IPS-20b (cell line): ENCODE measurements around the gene SLC46A1.

Experiments used
- H3K27ac ChIP-seq: one replicate; pipeline ENCODE4 v1.5.1; 2013; ENCODE audit warnings: low read length
- H3K27me3 ChIP-seq: 2 replicates; pipeline ENCODE4 v1.6.1; 2013; ENCODE audit warnings: mild to moderate bottlenecking, low read length, inconsistent platforms; ENCODE audit not compliant: insufficient read depth
- H3K36me3 ChIP-seq: 2 replicates; pipeline ENCODE4 v1.6.1; 2013; ENCODE audit warnings: low read depth, mild to moderate bottlenecking, inconsistent platforms, low read length, moderate library complexity; ENCODE audit not compliant: insufficient read depth
- H3K4me1 ChIP-seq: 2 replicates; pipeline ENCODE4 v1.6.1; 2013; ENCODE audit warnings: mild to moderate bottlenecking, control low read depth, inconsistent platforms, low read length, moderate library complexity; ENCODE audit not compliant: insufficient read depth
- H3K4me3 ChIP-seq: 2 replicates; pipeline ENCODE4 v1.5.1; 2013; ENCODE audit warnings: mild to moderate bottlenecking, low read length, inconsistent platforms
- H3K9ac ChIP-seq: 2 replicates; pipeline ENCODE4 v1.6.1; 2013; ENCODE audit warnings: low read depth, mild to moderate bottlenecking, inconsistent platforms, low read length, moderate library complexity
- H3K9me3 ChIP-seq: 2 replicates; pipeline ENCODE4 v1.6.1; 2013; ENCODE audit warnings: mild to moderate bottlenecking, low read depth, low read length, inconsistent platforms; ENCODE audit not compliant: insufficient read depth

The SLC46A1 gene

DNA sequence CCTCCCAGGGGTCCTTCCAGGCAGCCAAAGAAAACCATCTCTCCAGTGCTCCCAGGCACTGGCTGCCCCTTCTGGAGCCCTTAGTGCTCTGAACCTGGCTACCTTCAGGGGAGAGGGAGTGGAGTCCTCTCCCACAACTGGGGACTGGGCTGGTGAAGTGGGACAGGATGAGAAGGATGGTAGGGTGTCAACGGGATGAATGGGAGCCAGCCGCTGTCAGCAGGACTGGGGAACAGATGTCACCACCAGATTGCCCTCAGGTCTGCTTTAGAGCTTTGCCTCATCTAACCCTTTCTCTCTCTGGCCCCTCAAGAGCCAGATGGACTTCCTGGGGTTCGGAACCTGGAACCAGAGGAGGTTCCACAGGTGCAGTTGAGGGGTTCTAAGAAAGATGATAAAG is 40.5 kb downstream of the SLC46A1 start:
- H3K4me1 ChIP-seq = peaks cover 2% of the 10 kb centered on the region; the same call in 1 of the 2 replicates
- no peaks in the 10 kb centered on the region for H3K27me3 ChIP-seq
- H3K27ac ChIP-seq = no peak overlapping the region
- H3K4me3 ChIP-seq = no peak overlapping the region
- H3K9me3 ChIP-seq = no peaks in the 10 kb centered on the region
- H3K9ac ChIP-seq = no peak overlapping the region
- H3K36me3 ChIP-seq = peaks cover 18% of the 10 kb centered on the region

DNA sequence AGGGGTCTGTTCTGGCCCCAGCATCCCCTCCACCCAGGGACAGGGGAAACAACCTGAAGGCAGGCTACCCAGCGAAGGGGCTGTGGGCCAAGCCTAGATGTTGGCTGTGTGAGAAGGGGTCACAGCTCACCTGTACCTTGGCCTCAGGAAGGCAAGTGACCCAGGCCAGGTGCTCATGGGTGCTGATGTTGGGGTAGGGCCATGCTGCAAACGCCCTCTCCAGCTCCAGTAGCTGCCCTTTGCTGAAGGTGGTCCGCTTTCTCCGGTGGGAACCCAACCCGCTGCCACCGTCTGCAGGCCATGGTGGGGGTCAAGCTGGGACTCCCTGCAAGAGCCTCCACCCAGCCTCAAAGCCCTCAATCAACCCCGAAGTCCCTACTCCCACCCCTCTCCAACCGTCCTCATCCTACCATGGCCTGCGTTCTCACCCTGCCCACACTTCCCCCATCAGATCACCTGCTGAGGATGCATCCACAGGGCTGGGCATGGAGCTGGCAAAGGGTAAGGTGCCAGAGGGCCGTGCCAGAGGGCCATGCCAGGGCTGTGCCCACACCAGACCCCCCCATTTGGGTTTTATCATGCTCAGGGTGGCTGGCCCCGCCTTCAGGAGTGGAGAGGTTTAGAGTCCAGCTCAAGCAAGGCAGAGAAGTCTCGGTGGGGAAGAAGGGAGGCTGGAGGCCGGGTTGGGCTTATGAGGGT is 41.2 kb downstream of the SLC46A1 start, which contains the start of gene SEBOX:
Gene SEBOX, minus strand, starts transcription at position 535 of the 699 bp plus-strand sequence. Its CDS starts 48 bp downstream, at position 487.
- no peak within 1 kb of the TSS for H3K9ac ChIP-seq
- H3K27me3 ChIP-seq = no peaks in the 10 kb centered on the region
- no peaks in the 10 kb centered on the region for H3K4me1 ChIP-seq
- no peak within 1 kb of the TSS for H3K27ac ChIP-seq
- H3K9me3 ChIP-seq = no peaks in the 10 kb centered on the region
- H3K36me3 ChIP-seq = peaks cover 24% of the 10 kb centered on the region
- no peak within 1 kb of the TSS for H3K4me3 ChIP-seq

DNA sequence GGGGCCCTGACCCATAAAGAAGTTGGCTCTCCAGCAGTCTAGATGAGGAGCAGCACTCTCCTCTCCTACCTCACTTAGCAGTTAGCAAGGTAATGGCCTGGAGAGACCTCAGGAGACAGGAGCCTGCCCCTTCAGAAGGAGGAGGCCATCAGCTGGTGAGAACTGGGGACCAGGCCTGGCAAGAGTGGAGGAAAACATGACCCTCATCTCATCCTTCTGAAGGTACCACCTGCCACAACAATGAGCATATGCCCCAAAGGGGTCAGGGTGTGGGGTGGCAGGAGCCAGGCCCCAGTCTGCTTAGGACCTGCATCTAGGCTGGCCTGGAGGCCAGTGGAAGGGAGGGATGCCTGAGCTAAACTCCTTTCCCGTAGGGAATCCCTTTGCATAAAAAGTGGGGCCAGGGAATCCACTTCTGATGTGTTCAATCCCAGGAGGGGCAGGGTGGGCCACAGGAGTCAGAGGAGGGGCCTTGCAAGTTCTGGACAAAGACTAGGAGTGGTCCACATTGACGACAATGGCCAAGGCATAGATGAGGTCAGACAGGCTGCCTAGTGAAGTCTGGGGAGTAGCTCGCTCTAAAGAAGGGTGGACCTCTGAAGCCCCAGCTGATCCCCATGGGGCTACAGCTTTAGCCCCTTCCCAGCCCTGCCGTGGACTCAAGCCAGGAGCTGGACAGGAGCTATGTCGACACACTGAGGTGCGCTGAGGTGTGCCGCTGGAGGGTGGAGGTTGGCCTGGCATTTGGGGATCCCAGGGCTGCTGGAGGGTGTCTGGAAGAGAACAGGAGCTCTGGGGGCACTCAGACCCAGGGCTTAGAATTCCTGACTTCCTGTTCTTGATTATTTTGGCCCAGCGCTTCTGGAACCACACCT is 42.0 kb downstream of the SLC46A1 start:
- no peak overlapping the region for H3K4me3 ChIP-seq
- no peaks in the 10 kb centered on the region for H3K9me3 ChIP-seq
- no peaks in the 10 kb centered on the region for H3K27me3 ChIP-seq
- no peak overlapping the region for H3K27ac ChIP-seq
- H3K4me1 ChIP-seq = no peaks in the 10 kb centered on the region
- no peak overlapping the region for H3K9ac ChIP-seq
- peaks cover 30% of the 10 kb centered on the region for H3K36me3 ChIP-seq

DNA sequence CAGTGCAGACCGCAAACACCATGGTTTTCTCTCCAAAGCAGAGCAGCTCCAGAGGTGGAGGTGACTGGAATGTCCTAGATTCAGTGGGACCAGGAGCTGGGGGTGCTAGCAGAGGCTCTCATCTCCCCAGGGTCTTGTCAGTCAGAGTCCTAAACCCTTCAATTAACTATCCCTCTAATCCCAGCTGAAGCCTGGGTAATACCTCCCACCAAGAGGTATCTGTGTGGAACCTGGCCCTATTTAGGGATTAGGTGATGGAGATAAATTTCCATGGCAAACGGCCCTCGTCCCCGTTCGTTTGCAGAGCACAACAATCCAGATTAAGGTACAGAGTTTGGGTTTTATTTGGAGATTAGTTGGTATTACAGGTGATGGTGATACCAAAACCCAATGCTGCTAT is 42.8 kb downstream of the SLC46A1 start:
- no peaks in the 10 kb centered on the region for H3K9me3 ChIP-seq
- H3K9ac ChIP-seq = no peak overlapping the region
- H3K36me3 ChIP-seq = peaks cover 31% of the 10 kb centered on the region
- H3K27ac ChIP-seq = no peak overlapping the region
- no peaks in the 10 kb centered on the region for H3K27me3 ChIP-seq
- H3K4me3 ChIP-seq = no peak overlapping the region
- peaks cover 4% of the 10 kb centered on the region; the same call in 1 of the 2 replicates for H3K4me1 ChIP-seq

DNA sequence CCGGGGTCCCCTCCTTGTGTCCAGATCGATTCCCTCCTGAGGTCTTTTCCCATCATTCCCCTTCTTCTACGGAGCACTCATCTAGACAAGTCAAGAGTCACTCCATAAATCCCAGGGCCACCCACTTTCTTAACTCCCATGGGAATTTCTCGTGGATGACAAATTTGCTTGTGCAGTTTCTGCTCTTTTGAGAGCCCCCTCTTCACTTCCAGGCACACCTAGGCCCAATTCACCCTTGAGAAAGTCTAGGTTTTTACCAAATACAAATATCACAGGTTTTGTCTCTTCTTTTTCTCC is 48.2 kb downstream of the SLC46A1 start:
- H3K4me1 ChIP-seq = peaks cover 6% of the 10 kb centered on the region; the same call in 1 of the 2 replicates

DNA sequence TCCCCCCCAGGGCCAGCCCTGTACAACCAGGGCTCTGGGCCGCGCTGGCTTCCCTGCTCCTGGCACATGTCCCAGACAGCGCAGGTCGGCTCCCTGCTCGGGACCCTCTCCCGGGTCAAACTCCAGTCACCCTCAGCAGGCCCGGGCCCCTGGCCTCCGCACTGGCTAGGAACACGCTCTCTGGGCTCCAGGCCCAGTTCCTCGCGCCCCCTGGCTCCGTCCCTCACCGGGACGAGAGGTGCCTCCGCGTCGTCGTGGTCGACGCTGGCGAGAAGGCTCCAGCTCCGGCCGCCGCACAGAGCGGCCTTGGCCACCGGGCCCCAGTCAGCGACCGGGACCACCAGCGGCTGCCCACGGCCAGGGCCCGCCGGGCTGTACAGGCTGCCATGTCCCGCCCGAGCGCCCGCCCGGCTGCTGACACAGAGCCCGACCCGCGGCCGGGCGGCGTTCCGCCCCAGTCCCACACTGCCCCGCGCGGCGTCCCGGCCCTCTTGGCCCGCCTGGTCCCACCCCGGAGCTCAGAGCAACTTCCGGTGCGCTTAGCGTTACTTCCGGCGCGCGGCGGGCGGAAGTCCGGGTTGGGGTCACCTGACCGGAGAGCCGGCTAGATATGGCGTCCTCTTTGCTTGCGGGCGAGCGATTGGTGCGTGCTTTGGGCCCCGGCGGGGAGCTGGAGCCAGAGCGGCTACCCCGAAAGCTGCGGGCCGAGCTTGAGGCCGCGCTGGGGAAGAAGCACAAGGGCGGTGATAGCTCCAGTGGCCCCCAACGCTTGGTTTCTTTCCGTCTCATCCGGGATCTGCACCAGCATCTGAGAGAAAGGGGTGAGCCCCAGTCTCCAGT is 48.7 kb downstream of the SLC46A1 start, which contains the start of gene POLDIP2:
Gene POLDIP2, minus strand, starts transcription at position 467 of the 840 bp plus-strand sequence. Its CDS starts 79 bp downstream, at position 388.
- Histone ChIP-seq H3K27ac (peak within 1 kb of the TSS; percentile 40), H3K4me3 (peak within 1 kb of the TSS; percentile 85), H3K27me3 (no peaks in the 10 kb centered on the region), H3K4me1 (peaks cover 6% of the 10 kb centered on the region; the same call in 1 of the 2 replicates), H3K36me3 (peaks cover 59% of the 10 kb centered on the region), H3K9ac (peak within 1 kb of the TSS; percentile 98), H3K9me3 (no peaks in the 10 kb centered on the region)

More for the DNA sequence above, 48.2 kb downstream of the SLC46A1 start:
- peaks cover 56% of the 10 kb centered on the region for H3K36me3 ChIP-seq
- H3K9ac ChIP-seq = peak overlapping the region; percentile 98
- H3K4me3 ChIP-seq = peak overlapping the region; percentile 85
- H3K9me3 ChIP-seq = no peaks in the 10 kb centered on the region
- H3K27ac ChIP-seq = peak overlapping the region; percentile 40
- H3K27me3 ChIP-seq = no peaks in the 10 kb centered on the region

DNA sequence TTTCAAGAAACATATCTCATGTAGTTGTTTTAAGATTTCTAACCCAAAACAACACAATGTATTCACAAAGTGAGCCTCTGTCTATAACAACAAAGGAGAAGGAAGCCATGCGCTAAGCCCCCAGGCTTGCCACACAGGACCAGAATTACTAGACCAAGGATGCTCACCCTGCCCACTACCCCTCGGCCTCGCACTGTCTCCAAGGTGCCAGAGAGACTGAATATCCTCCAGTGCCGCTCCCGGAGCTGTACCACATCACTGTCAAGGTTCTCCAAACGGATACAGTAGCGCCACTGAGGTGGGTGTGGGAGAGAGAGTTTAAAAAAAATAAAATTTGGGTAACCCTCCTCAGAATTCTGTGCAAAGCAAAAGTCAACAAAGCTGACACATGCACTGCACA is 55.7 kb downstream of the SLC46A1 start:
- Histone ChIP-seq H3K9me3 (no peaks in the 10 kb centered on the region), H3K4me1 (peaks cover 9% of the 10 kb centered on the region), H3K4me3 (no peak overlapping the region), H3K27me3 (no peaks in the 10 kb centered on the region), H3K36me3 (peaks cover 97% of the 10 kb centered on the region), H3K27ac (no peak overlapping the region), H3K9ac (no peak overlapping the region)

DNA sequence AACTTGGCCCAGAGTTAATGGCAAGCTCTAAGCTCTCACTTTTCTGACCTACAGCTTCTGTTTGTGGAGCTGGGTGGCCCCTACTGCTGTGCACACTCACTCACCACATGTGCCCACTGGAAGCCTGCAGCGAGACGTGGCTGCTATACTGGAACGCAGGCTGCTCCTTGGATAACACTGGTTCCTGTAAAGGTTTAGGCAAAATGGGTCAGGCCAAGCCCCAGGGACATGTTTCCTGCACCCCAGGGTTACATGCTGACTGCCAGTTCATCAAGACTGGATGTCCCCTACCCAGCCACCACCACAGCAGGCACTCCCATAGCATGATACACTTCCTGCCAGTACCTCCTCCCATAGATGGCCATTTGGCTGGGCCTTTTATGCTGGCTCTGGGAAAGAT is 57.0 kb downstream of the SLC46A1 start:
- H3K4me1 ChIP-seq = peaks cover 9% of the 10 kb centered on the region
- H3K27ac ChIP-seq = no peak overlapping the region
- H3K36me3 ChIP-seq = peaks cover 97% of the 10 kb centered on the region
- no peak overlapping the region for H3K9ac ChIP-seq
- no peak overlapping the region for H3K4me3 ChIP-seq
- H3K9me3 ChIP-seq = no peaks in the 10 kb centered on the region
- H3K27me3 ChIP-seq = no peaks in the 10 kb centered on the region

DNA sequence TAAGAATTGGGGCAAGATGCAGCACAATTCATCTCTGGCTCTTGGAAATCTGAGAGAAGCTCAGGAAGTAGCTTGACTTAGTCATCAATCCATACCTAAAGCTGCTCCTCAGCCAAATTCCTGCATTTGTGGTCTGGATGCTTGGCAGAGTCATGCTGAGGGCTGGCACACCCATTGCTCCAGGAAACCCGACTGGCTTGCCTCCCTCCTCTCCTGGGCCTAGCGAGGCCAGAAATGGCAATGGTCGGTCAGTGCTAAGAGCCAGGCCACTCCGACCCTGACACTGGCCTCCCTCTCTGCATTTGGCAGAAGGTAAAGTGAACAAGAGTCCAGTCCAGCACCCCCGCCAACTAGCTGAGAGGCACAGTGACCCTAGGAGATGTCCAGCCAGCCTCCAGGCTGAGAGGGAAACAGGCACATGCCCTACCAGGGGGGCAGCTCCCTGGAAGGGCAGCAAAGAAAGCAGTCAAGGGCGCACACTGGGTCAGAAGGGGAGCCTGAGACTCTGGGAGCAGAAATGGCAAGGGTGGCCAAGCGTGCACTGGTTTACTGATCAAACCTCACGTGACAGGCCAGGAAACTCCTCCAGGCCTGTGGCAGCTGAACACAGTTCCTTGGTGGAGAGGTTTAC is 58.6 kb downstream of the SLC46A1 start:
- H3K27ac ChIP-seq = no peak overlapping the region
- H3K9ac ChIP-seq = no peak overlapping the region
- H3K27me3 ChIP-seq = no peaks in the 10 kb centered on the region
- H3K4me3 ChIP-seq = no peak overlapping the region
- H3K9me3 ChIP-seq = no peaks in the 10 kb centered on the region
- peaks cover 96% of the 10 kb centered on the region for H3K36me3 ChIP-seq
- H3K4me1 ChIP-seq = peaks cover 9% of the 10 kb centered on the region

DNA sequence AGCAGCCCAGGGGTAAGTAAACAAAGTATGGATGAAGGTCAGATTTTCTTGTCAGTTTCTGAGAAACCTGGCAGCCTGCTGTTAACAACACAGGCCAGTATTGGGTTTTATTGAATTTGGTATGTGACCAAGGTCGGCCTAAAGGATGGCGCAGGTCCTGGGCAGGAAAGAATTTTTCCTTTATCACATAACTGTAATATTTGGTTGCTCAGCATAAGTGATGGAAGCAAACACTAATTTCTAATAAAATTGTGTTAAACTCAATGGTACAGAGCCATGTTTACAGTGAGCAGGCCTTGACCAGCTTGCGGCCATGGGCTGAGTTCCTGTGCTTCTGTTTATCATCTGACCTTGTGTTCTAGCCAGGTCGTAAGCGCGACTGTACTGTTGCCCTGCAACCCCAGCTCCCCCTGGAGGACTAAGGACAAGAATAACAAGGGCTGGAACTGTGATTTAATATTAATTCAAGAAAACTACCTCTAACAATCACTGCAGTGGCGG is 59.2 kb downstream of the SLC46A1 start:
- H3K27me3 ChIP-seq = no peaks in the 10 kb centered on the region
- H3K4me3 ChIP-seq = no peak overlapping the region
- H3K36me3 ChIP-seq = peaks cover 97% of the 10 kb centered on the region
- no peaks in the 10 kb centered on the region for H3K9me3 ChIP-seq
- peaks cover 9% of the 10 kb centered on the region for H3K4me1 ChIP-seq
- no peak overlapping the region for H3K9ac ChIP-seq
- H3K27ac ChIP-seq = no peak overlapping the region

DNA sequence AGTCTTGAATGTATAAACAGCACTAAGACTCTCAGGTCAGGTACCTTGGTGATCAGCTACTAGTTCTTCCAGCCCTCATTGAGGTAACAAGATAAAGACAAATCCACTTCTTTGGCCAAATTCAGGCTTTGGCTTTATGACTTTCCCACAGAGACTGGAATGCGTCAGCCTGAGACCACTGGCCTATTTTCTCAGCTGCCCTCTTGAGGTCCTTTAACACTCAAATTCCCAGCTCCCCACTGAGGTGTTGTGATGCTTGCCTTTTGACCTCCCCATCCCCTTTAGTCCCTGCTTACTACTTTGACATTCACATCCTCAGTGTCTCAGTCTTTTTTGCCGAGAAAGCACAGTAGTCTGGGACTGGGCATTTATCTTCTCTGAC is 59.8 kb downstream of the SLC46A1 start:
- no peaks in the 10 kb centered on the region for H3K27me3 ChIP-seq
- H3K4me3 ChIP-seq = no peak overlapping the region
- no peak overlapping the region for H3K9ac ChIP-seq
- H3K4me1 ChIP-seq = peaks cover 9% of the 10 kb centered on the region
- no peaks in the 10 kb centered on the region for H3K9me3 ChIP-seq
- H3K27ac ChIP-seq = no peak overlapping the region
- peaks cover 97% of the 10 kb centered on the region for H3K36me3 ChIP-seq
